Measurements from ENCODE around the gene SLC25A24. TPM values are rescaled to one million over a fixed set of nuclear protein-coding genes. Genes with fewer than 3 reads are reported as not detected.

Gene SLC25A24
- total RNA-seq, 2 donors from 2014 or later = 14.4 to 20.7 TPM

- H3K27me3 ChIP-seq = no peaks in the 10 kb centered on the region
- no peak for DNase-seq (ENCODE audit: low spot score)
These were observed 93.4 kb downstream of the SLC25A24 start for GRCh38 chr1:108106775-108107174.

GRCh38 chr1:108100148-108100547, 100.0 kb downstream of the SLC25A24 start:
- no peaks in the 10 kb centered on the region for H3K9me3 ChIP-seq
- H3K4me1 ChIP-seq = no peaks in the 10 kb centered on the region
- no peak overlapping the region for H3K27ac ChIP-seq
- H3K4me3 ChIP-seq = no peak overlapping the region
- H3K27me3 ChIP-seq = no peaks in the 10 kb centered on the region
- H3K36me3 ChIP-seq = no peaks in the 10 kb centered on the region
- no peak for DNase-seq (ENCODE audit: low spot score)
- no peak for TF ChIP-seq CTCF (IDR thresholded peaks at IDR 0.05)

More at GRCh38 chr1:108106775-108107174, 93.4 kb downstream of the SLC25A24 start:
- Histone ChIP-seq H3K27ac (no peak overlapping the region), H3K4me1 (no peaks in the 10 kb centered on the region), H3K36me3 (no peaks in the 10 kb centered on the region), H3K4me3 (no peak overlapping the region), H3K9me3 (peaks cover 0 to 4% of the 10 kb centered on the region in 2 donors)
- no peak for TF ChIP-seq CTCF (IDR thresholded peaks at IDR 0.05)

GRCh38 chr1:108097018-108097417, 103.1 kb downstream of the SLC25A24 start:
- Histone ChIP-seq H3K27me3 (no peaks in the 10 kb centered on the region), H3K4me3 (no peak overlapping the region), H3K9me3 (no peaks in the 10 kb centered on the region), H3K36me3 (no peaks in the 10 kb centered on the region), H3K27ac (no peak overlapping the region), H3K4me1 (no peaks in the 10 kb centered on the region)
- no peak for DNase-seq (ENCODE audit: low spot score)
- no peak for TF ChIP-seq CTCF (IDR thresholded peaks at IDR 0.05)

- TF ChIP-seq CTCF (IDR thresholded peaks at IDR 0.05) = no peak
- no peaks in the 10 kb centered on the region for H3K27me3 ChIP-seq
- H3K4me3 ChIP-seq = no peak overlapping the region
- H3K4me1 ChIP-seq = no peaks in the 10 kb centered on the region
- no peak overlapping the region for H3K27ac ChIP-seq
- no peak for DNase-seq (ENCODE audit: low spot score)
- no peaks in the 10 kb centered on the region for H3K9me3 ChIP-seq
- H3K36me3 ChIP-seq = no peaks in the 10 kb centered on the region
These were observed 104.1 kb downstream of the SLC25A24 start for GRCh38 chr1:108096089-108096488.

GRCh38 chr1:108089477-108089876, 110.7 kb downstream of the SLC25A24 start:
- H3K36me3 ChIP-seq = no peaks in the 10 kb centered on the region
- no peak for DNase-seq (ENCODE audit: low spot score)
- no peak overlapping the region for H3K4me3 ChIP-seq
- no peaks in the 10 kb centered on the region for H3K4me1 ChIP-seq
- TF ChIP-seq CTCF (IDR thresholded peaks at IDR 0.05) = no peak
- no peak overlapping the region for H3K27ac ChIP-seq
- H3K9me3 ChIP-seq = no peaks in the 10 kb centered on the region
- no peaks in the 10 kb centered on the region for H3K27me3 ChIP-seq

- no peak for TF ChIP-seq CTCF (IDR thresholded peaks at IDR 0.05)
- Histone ChIP-seq H3K36me3 (no peaks in the 10 kb centered on the region), H3K4me1 (no peaks in the 10 kb centered on the region), H3K27me3 (no peaks in the 10 kb centered on the region), H3K4me3 (no peak overlapping the region), H3K9me3 (no peaks in the 10 kb centered on the region), H3K27ac (no peak overlapping the region)
- no peak for DNase-seq (ENCODE audit: low spot score)
These were observed 114.5 kb downstream of the SLC25A24 start for GRCh38 chr1:108085628-108086027.

Measured in right atrium auricular region (tissue), 2 donors.